HepG2 (cell line): ENCODE data around the gene PPCS. TPM values are rescaled to one million over a fixed set of nuclear protein-coding genes. Genes with fewer than 3 reads are reported as not detected.

Experiments used
- ATF7 ChIP-seq, 2 experiments: fragments of 450-650 bp in 1 of 2; sonication (generic) in 1 of 2; formaldehyde crosslinking in 1 of 2; IDR thresholded peaks; 2 replicates each; pipeline versions ENCODE4 v1.4.0 to v1.6.1; 2016 to 2020; ENCODE audit warnings: antibody characterized with exemption in 1 of 2, mild to moderate bottlenecking in 1 of 2, missing genetic modification reagents in 1 of 2
- ATF7-NPFF ChIP-seq: sonication (generic); formaldehyde crosslinking; IDR thresholded peaks from 2 replicates; pipeline ENCODE4 v1.8.1; 2023; ENCODE audit warnings: mild to moderate bottlenecking, low read depth, missing genetic modification reagents, moderate library complexity
- CTCF ChIP-seq: sonication (generic); formaldehyde crosslinking; IDR thresholded peaks from 2 replicates; pipeline ENCODE4 v1.5.0; 2020; ENCODE audit warnings: mild to moderate bottlenecking, missing genetic modification reagents, moderate library complexity
- FOXK2 ChIP-seq: fragments of 450-650 bp; IDR thresholded peaks from 2 replicates; pipeline ENCODE4 v1.6.1; 2016
- GATA4 ChIP-seq: sonication (generic); IDR thresholded peaks from 2 replicates; pipeline ENCODE4 v1.6.1; 2016; ENCODE audit warnings: antibody characterized with exemption, low read depth, borderline replicate concordance
- MAFG ChIP-seq: sonication (generic); formaldehyde crosslinking; IDR thresholded peaks from 2 replicates; pipeline ENCODE4 v1.5.1; 2020; ENCODE audit warnings: mild to moderate bottlenecking, missing genetic modification reagents
- MXI1 ChIP-seq: IDR thresholded peaks from 3 replicates; pipeline ENCODE4 v1.6.1; 2012; ENCODE audit warnings: low read depth, low read length, inconsistent platforms, borderline replicate concordance
- PITX1 ChIP-seq: sonication (generic); formaldehyde crosslinking; IDR thresholded peaks from 2 replicates; pipeline ENCODE4 v1.5.1; 2020; ENCODE audit warnings: mild to moderate bottlenecking, missing genetic modification reagents
- SRF ChIP-seq: IDR thresholded peaks from 2 replicates; pipeline ENCODE4 v1.6.1; 2011; ENCODE audit warnings: mild to moderate bottlenecking, low read depth, low read length, moderate library complexity
- TOPORS ChIP-seq: sonication (generic); formaldehyde crosslinking; IDR thresholded peaks from 2 replicates; pipeline ENCODE4 v1.8.0; 2023; ENCODE audit warnings: mild to moderate bottlenecking, missing genetic modification reagents
- XBP1 ChIP-seq: sonication (generic); formaldehyde crosslinking; IDR thresholded peaks from 2 replicates; pipeline ENCODE4 v1.5.0; 2020; ENCODE audit warnings: missing genetic modification reagents
- ZBTB1 ChIP-seq: sonication (generic); formaldehyde crosslinking; IDR thresholded peaks from 2 replicates; pipeline ENCODE4 v1.4.0; 2020; ENCODE audit warnings: missing genetic modification reagents, borderline replicate concordance
- ZNF101 ChIP-seq: sonication (generic); formaldehyde crosslinking; IDR thresholded peaks from 2 replicates; pipeline ENCODE4 v1.4.0; 2020; ENCODE audit warnings: mild to moderate bottlenecking, low read depth, missing genetic modification reagents, borderline replicate concordance
- ZNF24 ChIP-seq: fragments of 450-650 bp; IDR thresholded peaks from 2 replicates; pipeline ENCODE4 v1.6.1; 2017; ENCODE audit warnings: antibody characterized with exemption, mild to moderate bottlenecking
- ZNF251 ChIP-seq: sonication (generic); formaldehyde crosslinking; IDR thresholded peaks from 2 replicates; pipeline ENCODE4 v1.9.0; 2021; ENCODE audit warnings: mild to moderate bottlenecking, missing genetic modification reagents
- ZNF256 ChIP-seq: sonication (generic); formaldehyde crosslinking; conservative IDR thresholded peaks from 2 replicates; pipeline ENCODE4 v1.4.0; 2020; ENCODE audit warnings: missing genetic modification reagents
- ZNF333 ChIP-seq: sonication (generic); formaldehyde crosslinking; IDR thresholded peaks from 2 replicates; pipeline ENCODE4 v1.4.0; 2020; ENCODE audit warnings: mild to moderate bottlenecking, missing genetic modification reagents, borderline replicate concordance
- ZNF335 ChIP-seq: sonication (generic); formaldehyde crosslinking; IDR thresholded peaks from 2 replicates; pipeline ENCODE4 v1.4.0; 2020; ENCODE audit warnings: missing genetic modification reagents
- ZNF652 ChIP-seq: IDR thresholded peaks from 2 replicates; pipeline ENCODE4 v1.6.1; 2016; ENCODE audit warnings: low read depth, borderline replicate concordance
- ZNF7 ChIP-seq: IDR thresholded peaks from 2 replicates; pipeline ENCODE4 v1.6.1; 2016; ENCODE audit warnings: missing biosample characterization, missing genetic modification reagents
- polyA plus RNA-seq, 8 experiments: library from polyadenylated mRNA; depleted of rRNA in 3 of 8; stranded (reverse) in 7 of 8; unstranded in 1 of 8; fragments of >200 nt; fragmentation: Illumina TruSeq in 4 of 8; extraction: Trizol in 4 of 8; gene quantifications; 2 replicates each; pipeline versions ENCODE4 v1.2.1 to v1.2.3, GENCODE V29; 2011 to 2016; ENCODE audit warnings: low read depth in 4 of 8, missing spikeins in 1 of 8, mixed read lengths in 1 of 8; ENCODE audit not compliant: insufficient read depth in 1 of 8
- total RNA-seq, 5 experiments: library from RNA; depleted of rRNA; stranded (reverse); fragments of >200 nt; fragmentation: Illumina TruSeq; extraction: Trizol; gene quantifications; 2 replicates each; pipeline ENCODE4 v1.2.3, GENCODE V29; 2016; ENCODE audit warnings: low read depth in 1 of 5
- TF ChIP-seq, protein P1 (sequence below): sonication (generic); formaldehyde crosslinking; IDR thresholded peaks from 2 replicates; pipeline ENCODE4 v1.5.0; 2020; ENCODE audit warnings: mild to moderate bottlenecking, low read depth, missing genetic modification reagents, borderline replicate concordance
- TF ChIP-seq, protein P2 (sequence below): sonication (generic); formaldehyde crosslinking; IDR thresholded peaks from 2 replicates; pipeline ENCODE4 v1.8.0; 2023; ENCODE audit warnings: mild to moderate bottlenecking, missing genetic modification reagents
- TF ChIP-seq, protein P3 (sequence below), 2 experiments: sonication (generic) in 1 of 2; formaldehyde crosslinking in 1 of 2; IDR thresholded peaks; 2 replicates each; pipeline versions ENCODE4 v1.4.0 to v1.6.1; 2016 to 2020; ENCODE audit warnings: borderline replicate concordance in 1 of 2, low read depth in 1 of 2, mild to moderate bottlenecking in 1 of 2, missing genetic modification reagents in 1 of 2

The PPCS gene
- total and polyA plus RNA-seq, 2 of the 13 experiments (the other 11 are each of a cell fraction or from before 2014, with no cell fraction given) = 13.4 to 38.9 TPM

DNA sequence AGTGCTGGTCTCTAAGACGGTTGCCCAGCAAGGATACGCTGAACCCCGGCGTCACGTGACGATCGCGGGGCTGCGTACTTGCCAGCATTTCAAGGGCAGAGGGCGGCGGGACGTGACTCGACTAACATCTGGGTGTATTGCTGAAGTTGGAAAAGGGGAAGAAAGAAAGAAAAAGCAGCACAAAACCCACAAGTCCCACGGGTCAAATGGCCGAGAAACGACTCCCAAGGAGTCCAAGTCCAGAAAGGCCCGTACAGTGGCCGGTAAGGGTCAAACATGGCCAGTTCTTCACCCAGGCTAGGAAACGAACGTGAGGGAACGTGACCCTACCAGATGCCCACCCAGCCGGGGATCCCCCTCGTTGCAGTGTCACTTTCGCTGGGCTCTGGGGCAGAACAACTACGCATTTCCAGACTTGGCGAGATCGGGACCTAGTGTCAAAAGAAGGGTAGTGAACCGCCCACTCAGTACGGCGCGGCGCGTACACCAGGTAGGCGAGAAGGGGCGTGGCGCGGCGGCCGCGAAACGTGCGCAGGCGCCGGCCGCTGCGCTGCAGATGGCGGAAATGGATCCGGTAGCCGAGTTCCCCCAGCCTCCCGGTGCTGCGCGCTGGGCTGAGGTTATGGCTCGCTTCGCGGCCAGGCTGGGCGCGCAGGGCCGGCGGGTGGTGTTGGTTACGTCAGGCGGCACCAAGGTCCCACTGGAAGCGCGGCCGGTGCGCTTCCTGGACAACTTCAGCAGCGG, at the start of gene PPCS, which contains the start of gene ZMYND12 (continued):
- TF ChIP-seq CTCF (CRISPR knock-in tag) (no peak), ZNF333 (peak; percentile 68; the same call in 1 of the 2 replicates), ZBTB1 (CRISPR knock-in tag) (no peak), ZNF24 (no peak), ZNF335 (peak; percentile 71; the same call in 1 of the 2 replicates), GATA4 (no peak; the same call in 1 of the 2 replicates), XBP1 (no peak), ZNF7 (no peak), SRF (no peak; the same call in 1 of the 2 replicates), ATF7-NPFF (peak; percentile 49; the same call in 1 of the 2 replicates), PITX1 (CRISPR knock-in tag) (no peak; the same call in none of the 2 replicates), TOPORS (CRISPR knock-in tag) (no peak), FOXK2 (no peak), MAFG (CRISPR knock-in tag) (no peak), ZNF652 (CRISPR knock-in tag) (no peak), ATF7 (IDR thresholded peaks at IDR 0.05) (no peak), ATF7 (CRISPR knock-in tag; IDR thresholded peaks at IDR 0.05) (no peak), ZNF256 (CRISPR knock-in tag) (0 out of 2 replicates have a peak, but pooled peaks have one; percentile 15), ZNF101 (no peak; the same call in 1 of the 2 replicates), ZNF251 (CRISPR knock-in tag) (no peak), MXI1 (peak; percentile 64; the same call in 2 of the 3 replicates)
- TF ChIP-seq, protein P1, sequence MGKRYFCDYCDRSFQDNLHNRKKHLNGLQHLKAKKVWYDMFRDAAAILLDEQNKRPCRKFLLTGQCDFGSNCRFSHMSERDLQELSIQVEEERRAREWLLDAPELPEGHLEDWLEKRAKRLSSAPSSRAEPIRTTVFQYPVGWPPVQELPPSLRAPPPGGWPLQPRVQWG (CRISPR knock-in tag) = no peak
- TF ChIP-seq, protein P2, sequence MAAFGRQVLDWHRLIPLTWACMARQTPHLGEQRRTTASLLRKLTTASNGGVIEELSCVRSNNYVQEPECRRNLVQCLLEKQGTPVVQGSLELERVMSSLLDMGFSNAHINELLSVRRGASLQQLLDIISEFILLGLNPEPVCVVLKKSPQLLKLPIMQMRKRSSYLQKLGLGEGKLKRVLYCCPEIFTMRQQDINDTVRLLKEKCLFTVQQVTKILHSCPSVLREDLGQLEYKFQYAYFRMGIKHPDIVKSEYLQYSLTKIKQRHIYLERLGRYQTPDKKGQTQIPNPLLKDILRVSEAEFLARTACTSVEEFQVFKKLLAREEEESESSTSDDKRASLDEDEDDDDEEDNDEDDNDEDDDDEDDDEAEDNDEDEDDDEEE = peak; percentile 91
- TF ChIP-seq, protein P3, sequence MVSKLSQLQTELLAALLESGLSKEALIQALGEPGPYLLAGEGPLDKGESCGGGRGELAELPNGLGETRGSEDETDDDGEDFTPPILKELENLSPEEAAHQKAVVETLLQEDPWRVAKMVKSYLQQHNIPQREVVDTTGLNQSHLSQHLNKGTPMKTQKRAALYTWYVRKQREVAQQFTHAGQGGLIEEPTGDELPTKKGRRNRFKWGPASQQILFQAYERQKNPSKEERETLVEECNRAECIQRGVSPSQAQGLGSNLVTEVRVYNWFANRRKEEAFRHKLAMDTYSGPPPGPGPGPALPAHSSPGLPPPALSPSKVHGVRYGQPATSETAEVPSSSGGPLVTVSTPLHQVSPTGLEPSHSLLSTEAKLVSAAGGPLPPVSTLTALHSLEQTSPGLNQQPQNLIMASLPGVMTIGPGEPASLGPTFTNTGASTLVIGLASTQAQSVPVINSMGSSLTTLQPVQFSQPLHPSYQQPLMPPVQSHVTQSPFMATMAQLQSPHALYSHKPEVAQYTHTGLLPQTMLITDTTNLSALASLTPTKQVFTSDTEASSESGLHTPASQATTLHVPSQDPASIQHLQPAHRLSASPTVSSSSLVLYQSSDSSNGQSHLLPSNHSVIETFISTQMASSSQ (IDR thresholded peaks at IDR 0.05; ENCODE audit: low read depth) = no peak
- TF ChIP-seq, protein P3 (CRISPR knock-in tag; IDR thresholded peaks at IDR 0.05; ENCODE audit: borderline replicate concordance) = peak; percentile 63; the same call in 1 of the 2 replicates
